CD14-positive monocyte (primary cell): Measurements from ENCODE around the gene CRMP1. TPM values are rescaled to one million over a fixed set of nuclear protein-coding genes. Genes with fewer than 3 reads are reported as not detected.

ENCODE experiments used
- DNase-seq, 3 donors: peaks; one replicate each; pipeline ENCODE4 v3.0.0-alpha.2; 2011 to 2022
- H2AFZ ChIP-seq: 2 replicates; pipeline ENCODE4 v1.6.0; 2012; ENCODE audit warnings: mild to moderate bottlenecking, low read depth, low read length, inconsistent platforms; ENCODE audit not compliant: insufficient read depth, poor library complexity, severe bottlenecking
- H3K27ac ChIP-seq, 2 donors: 1 replicate in 1 of 2; 2 replicates in 1 of 2; pipeline ENCODE4 v1.5.1; 2012 to 2013; ENCODE audit warnings: low read length in 2 of 2, control low read depth in 1 of 2, inconsistent platforms in 1 of 2, low read depth in 1 of 2, mild to moderate bottlenecking in 1 of 2
- H3K27me3 ChIP-seq, 2 donors: one replicate each; pipeline versions ENCODE4 v1.6.0 to v1.6.1; 2011 to 2013; ENCODE audit warnings: low read length in 2 of 2; ENCODE audit not compliant: control insufficient read depth in 2 of 2, insufficient read depth in 2 of 2
- H3K36me3 ChIP-seq, 2 donors: replicated peaks in 1 of 2; 1 replicate in 1 of 2; 2 replicates in 1 of 2; pipeline versions ENCODE4 v1.5.1 to v1.6.1; 2012 to 2013; ENCODE audit warnings: low read length in 2 of 2, control low read depth in 1 of 2, inconsistent platforms in 1 of 2, mild to moderate bottlenecking in 1 of 2; ENCODE audit not compliant: insufficient read depth in 2 of 2, control insufficient read depth in 1 of 2
- H3K4me1 ChIP-seq, 2 donors: 1 replicate in 1 of 2; 2 replicates in 1 of 2; pipeline versions ENCODE4 v1.5.1 to v1.6.1; 2012 to 2013; ENCODE audit warnings: low read length in 2 of 2, control low read depth in 1 of 2, inconsistent platforms in 1 of 2, mild to moderate bottlenecking in 1 of 2, moderate library complexity in 1 of 2; ENCODE audit not compliant: insufficient read depth in 2 of 2, control insufficient read depth in 1 of 2
- H3K4me2 ChIP-seq: replicated peaks from 2 replicates; pipeline ENCODE3; 2012; ENCODE audit warnings: low read length, moderate library complexity, mild to moderate bottlenecking; ENCODE audit not compliant: poor library complexity, severe bottlenecking; ENCODE audit errors: extremely low read depth
- H3K4me3 ChIP-seq, 3 experiments: fragments of 200-600 bp in 1 of 3; sonication (generic) in 1 of 3; replicated peaks in 1 of 3; 1 replicate in 2 of 3; 2 replicates in 1 of 3; pipeline ENCODE4 v1.5.1; 2011 to 2013; ENCODE audit warnings: low read length in 3 of 3, mild to moderate bottlenecking in 3 of 3, control low read depth in 2 of 3, low read depth in 2 of 3, inconsistent platforms in 1 of 3, moderate library complexity in 1 of 3
- H3K79me2 ChIP-seq: 2 replicates; pipeline ENCODE4 v1.6.0; 2012; ENCODE audit warnings: mild to moderate bottlenecking, control low read depth, inconsistent platforms, low read length, moderate library complexity; ENCODE audit not compliant: insufficient read depth
- H3K9ac ChIP-seq: 2 replicates; pipeline ENCODE4 v1.6.0; 2017; ENCODE audit warnings: low read length, mild to moderate bottlenecking; ENCODE audit not compliant: insufficient read depth, poor library complexity, severe bottlenecking
- H3K9me3 ChIP-seq, 2 donors: replicated peaks in 1 of 2; 1 replicate in 1 of 2; 2 replicates in 1 of 2; pipeline versions ENCODE4 v1.5.1 to v1.6.1; 2012 to 2013; ENCODE audit warnings: low read length in 2 of 2, control low read depth in 1 of 2; ENCODE audit not compliant: control insufficient read depth in 1 of 2, insufficient read depth in 1 of 2
- H4K20me1 ChIP-seq: 2 replicates; pipeline ENCODE4 v1.6.0; 2012; ENCODE audit warnings: mild to moderate bottlenecking, low read length, control low read depth, moderate library complexity; ENCODE audit not compliant: insufficient read depth
- H3K27ac Mint-ChIP-seq, 7 donors: one replicate each; pipeline ENCODE4 v1.8.0; 2020; ENCODE audit warnings: mild to moderate bottlenecking in 7 of 7, mixed read lengths in 7 of 7, moderate library complexity in 6 of 7, inconsistent platforms in 2 of 7
- H3K27me3 Mint-ChIP-seq, 3 donors: one replicate each; pipeline ENCODE4 v1.8.0; 2021 to 2022; ENCODE audit warnings: low read depth in 3 of 3, mild to moderate bottlenecking in 3 of 3, mixed read lengths in 3 of 3, moderate library complexity in 3 of 3, inconsistent platforms in 1 of 3
- H3K36me3 Mint-ChIP-seq, 2 donors: one replicate each; pipeline ENCODE4 v1.8.0; 2020; ENCODE audit warnings: mixed read lengths in 2 of 2, inconsistent platforms in 1 of 2, mild to moderate bottlenecking in 1 of 2
- H3K4me1 Mint-ChIP-seq: one replicate; pipeline ENCODE4 v1.8.0; 2020; ENCODE audit warnings: mild to moderate bottlenecking, mixed read lengths
- H3K4me3 Mint-ChIP-seq, 2 donors: one replicate each; pipeline ENCODE4 v1.8.0; 2020; ENCODE audit warnings: mild to moderate bottlenecking in 2 of 2, mixed read lengths in 2 of 2, moderate library complexity in 1 of 2
- H3K9me3 Mint-ChIP-seq, 7 donors: one replicate each; pipeline ENCODE4 v1.8.0; 2020 to 2022; ENCODE audit warnings: mixed read lengths in 7 of 7, mild to moderate bottlenecking in 6 of 7, moderate library complexity in 6 of 7, inconsistent platforms in 2 of 7
- WGBS: methylation state at CpG from one replicate; pipeline ENCODE4 v1.1.5; 2013; ENCODE audit warnings: missing lambda C conversion rate; ENCODE audit not compliant: insufficient coverage; 5-methylcytosine and 5-hydroxymethylcytosine counted together
- intact Hi-C, 2 donors: fragments of 100-400 bp; cut with micrococcal nuclease; formaldehyde crosslinking; loops; one replicate each; pipeline versions ENCODE4 v1.15.0 to v1.15.1; 2023
- polyA plus RNA-seq, 3 donors: library from polyadenylated mRNA; depleted of rRNA in 1 of 3; unstranded in 2 of 3; stranded (reverse) in 1 of 3; fragments of 300-500 nt in 2 of 3; fragments of >200 nt in 1 of 3; fragmentation: Illumina TruSeq in 2 of 3; gene quantifications; 1 replicate in 2 of 3; 2 replicates in 1 of 3; pipeline ENCODE4 v1.2.3, GENCODE V29; 2012 to 2021
- TF ChIP-seq, protein P1 (sequence below): fragments of 200-600 bp; IDR thresholded peaks from one replicate; pipeline ENCODE4 v1.8.0; 2022; ENCODE audit warnings: antibody characterized with exemption, mild to moderate bottlenecking

Gene CRMP1
- polyA plus RNA-seq, 3 donors = not detected

DNA sequence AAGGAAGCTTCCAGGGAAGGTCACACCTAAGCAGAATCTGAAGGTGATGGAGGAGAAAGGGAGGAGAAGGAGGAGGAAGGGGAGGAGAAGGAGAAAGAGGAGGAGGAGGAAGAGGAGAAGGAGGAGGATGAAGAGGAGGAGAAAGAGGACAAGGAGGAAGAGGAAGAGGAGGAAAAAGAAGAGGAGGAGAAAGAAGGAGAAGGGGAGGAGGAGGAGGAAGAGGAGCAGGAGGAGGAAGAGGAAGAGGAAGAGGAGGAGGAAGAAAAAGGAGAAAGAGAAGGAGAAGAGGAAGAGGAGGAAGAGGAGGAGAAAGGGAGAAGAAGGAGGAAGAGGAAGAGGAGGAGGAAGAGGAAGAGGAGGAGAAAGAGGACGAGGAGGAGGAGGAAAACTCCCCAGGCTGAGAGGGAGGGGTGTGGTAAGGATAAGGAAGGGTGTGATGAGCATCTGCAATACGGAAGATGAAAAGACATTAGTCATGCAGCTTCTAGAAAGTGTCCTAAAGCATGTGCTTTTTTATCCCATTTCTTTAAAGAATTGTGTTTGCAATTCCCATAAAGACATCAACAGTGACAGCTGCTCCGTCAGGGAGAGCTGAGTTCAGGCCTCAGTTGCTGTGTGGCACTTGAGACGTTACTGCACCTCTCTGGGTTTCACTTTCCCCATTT is 41.1 kb downstream of the CRMP1 start:
- Histone ChIP-seq H3K79me2 (no peaks in the 10 kb centered on the region), H3K9me3 (no peaks in the 10 kb centered on the region), H3K36me3 (no peaks in the 10 kb centered on the region), H3K27ac (no peak overlapping the region), H4K20me1 (no peaks in the 10 kb centered on the region), H2AFZ (no peak overlapping the region), H3K4me1 (no peaks in the 10 kb centered on the region), H3K4me3 (no peak overlapping the region), H3K9ac (no peak overlapping the region), H3K27me3 (no peaks in the 10 kb centered on the region), H3K4me2 (no peak overlapping the region)
- no peaks in the 10 kb centered on the region for H3K9me3 Mint-ChIP-seq
- no peaks in the 10 kb centered on the region for H3K4me1 Mint-ChIP-seq
- no peak overlapping the region for H3K27ac Mint-ChIP-seq
- no peaks in the 10 kb centered on the region for H3K36me3 Mint-ChIP-seq
- peaks cover 0 to 4% (median 4%) of the 10 kb centered on the region in 3 donors for H3K27me3 Mint-ChIP-seq
- TF ChIP-seq, protein P1, sequence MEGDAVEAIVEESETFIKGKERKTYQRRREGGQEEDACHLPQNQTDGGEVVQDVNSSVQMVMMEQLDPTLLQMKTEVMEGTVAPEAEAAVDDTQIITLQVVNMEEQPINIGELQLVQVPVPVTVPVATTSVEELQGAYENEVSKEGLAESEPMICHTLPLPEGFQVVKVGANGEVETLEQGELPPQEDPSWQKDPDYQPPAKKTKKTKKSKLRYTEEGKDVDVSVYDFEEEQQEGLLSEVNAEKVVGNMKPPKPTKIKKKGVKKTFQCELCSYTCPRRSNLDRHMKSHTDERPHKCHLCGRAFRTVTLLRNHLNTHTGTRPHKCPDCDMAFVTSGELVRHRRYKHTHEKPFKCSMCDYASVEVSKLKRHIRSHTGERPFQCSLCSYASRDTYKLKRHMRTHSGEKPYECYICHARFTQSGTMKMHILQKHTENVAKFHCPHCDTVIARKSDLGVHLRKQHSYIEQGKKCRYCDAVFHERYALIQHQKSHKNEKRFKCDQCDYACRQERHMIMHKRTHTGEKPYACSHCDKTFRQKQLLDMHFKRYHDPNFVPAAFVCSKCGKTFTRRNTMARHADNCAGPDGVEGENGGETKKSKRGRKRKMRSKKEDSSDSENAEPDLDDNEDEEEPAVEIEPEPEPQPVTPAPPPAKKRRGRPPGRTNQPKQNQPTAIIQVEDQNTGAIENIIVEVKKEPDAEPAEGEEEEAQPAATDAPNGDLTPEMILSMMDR = no peak
- intact Hi-C loops = no loop called here
- no peak overlapping the region for H3K4me3 Mint-ChIP-seq
- WGBS = 89% methylated on average over 2 of the region's 4 CpGs
- no peak for DNase-seq

DNA sequence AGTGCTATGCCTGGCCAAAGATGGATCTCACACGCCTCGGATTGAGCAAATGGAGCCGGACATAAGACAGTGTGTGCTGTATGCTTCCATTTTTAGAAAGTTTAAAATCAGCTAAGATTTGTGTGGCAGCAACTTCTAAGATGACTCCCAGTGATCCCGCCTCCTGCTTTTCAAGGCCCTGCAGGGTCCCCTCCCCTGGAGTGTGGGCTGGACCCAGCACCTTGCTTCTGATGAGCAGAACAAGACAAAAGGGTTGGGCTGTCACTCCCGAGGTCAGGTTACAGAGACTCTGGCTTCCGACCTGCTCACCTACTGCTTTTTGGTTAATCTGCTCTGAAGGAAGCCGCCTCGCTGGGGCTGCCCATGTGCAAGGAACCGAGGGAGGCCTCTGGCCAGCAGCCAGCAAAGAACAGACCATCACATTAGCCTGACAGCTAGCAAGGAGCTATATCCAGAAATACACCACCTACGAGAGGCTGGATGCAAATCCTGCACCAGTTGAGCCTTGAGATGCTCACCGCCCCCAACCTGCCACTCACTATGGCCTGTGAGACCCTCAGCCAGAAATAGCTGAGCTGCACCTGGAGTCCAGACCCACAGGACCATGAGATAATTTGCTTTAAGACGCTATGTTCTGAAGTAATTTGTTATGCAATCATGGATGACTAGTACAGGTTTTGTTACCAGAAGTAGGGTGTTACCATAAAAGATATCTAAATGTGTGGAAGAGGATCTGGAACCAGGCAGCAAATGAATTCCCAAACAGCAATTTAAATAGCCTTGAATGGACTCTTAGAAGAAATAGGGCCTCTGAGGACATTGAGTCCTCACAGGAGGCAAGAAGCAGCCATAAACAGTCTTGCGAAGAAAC is 47.6 kb downstream of the CRMP1 start:
- Histone ChIP-seq H3K27ac (no peak overlapping the region), H3K4me3 (no peak overlapping the region), H3K9ac (no peak overlapping the region), H3K4me1 (no peaks in the 10 kb centered on the region), H2AFZ (no peak overlapping the region), H3K27me3 (no peaks in the 10 kb centered on the region), H3K4me2 (no peak overlapping the region), H3K36me3 (no peaks in the 10 kb centered on the region), H4K20me1 (no peaks in the 10 kb centered on the region), H3K79me2 (no peaks in the 10 kb centered on the region), H3K9me3 (no peaks in the 10 kb centered on the region)
- Mint-ChIP-seq H3K27me3 (peaks cover 4 to 7% (median 6%) of the 10 kb centered on the region in 3 donors), H3K4me1 (peaks cover 2% of the 10 kb centered on the region), H3K36me3 (no peaks in the 10 kb centered on the region), H3K9me3 (peaks cover 0 to 3% (median 0%) of the 10 kb centered on the region in 7 donors), H3K27ac (no peak overlapping the region), H3K4me3 (no peak overlapping the region)
- TF ChIP-seq, protein P1 = no peak
- DNase-seq = no peak
- intact Hi-C loops = no loop called here
- 89% methylated on average over 11 of the region's 13 CpGs for WGBS
